Heart left ventricle (tissue), 13 donors: ENCODE measurements around the gene SEZ6L2.

ENCODE experiments used
- CTCF ChIP-seq, 12 donors: fragments of 200-600 bp; sonication (generic) in 4 of 12; IDR thresholded peaks; one replicate each; pipeline versions ENCODE4 v1.5.0 to v1.8.0; 2018 to 2022; ENCODE audit warnings: antibody characterized with exemption in 12 of 12, mild to moderate bottlenecking in 5 of 12
- POLR2A ChIP-seq, 2 donors: fragments of 450-650 bp; IDR thresholded peaks; one replicate each; pipeline ENCODE4 v1.6.1; 2017; ENCODE audit warnings: antibody characterized with exemption in 2 of 2, mild to moderate bottlenecking in 2 of 2, moderate library complexity in 2 of 2
- donor health status: ischemic (EF 13 %, LVEDD 7.1; RV severe dilation, severe dysfunction).
- donor health status: DM: no; HTN: yes; CAD: no.
- donor health status: DM: no; HTN: no; CAD: no.
- donor health status: ischemic (EF 25% LVEDD 6.9; RV normal size, moderate dysfunction).
- donor health status: ischemic (EF 25% LVEDD 5.7; RV mildly dilated, moderate dysfunction).
- donor health status: ischemic (EF 35%, LVEDD 5.7; RV mildly dilated, moderate dysfunction).
- donor health status: nonischemic (EF 11% LVEDD 7.7; RV severe dilation, severe dysfunction).
- donor health status: DM: yes; HTN: yes; CAD: no.
- donor health status: PGD.
- donor health status: ischemic (EF 29% LVEDD 5.4; RV normal size, mild dysfunction).
- donor health status: nonischemic (EF 23%, LVEDD 6.1; RV moderate dilation, normal function).

GRCh38 chr16:29863669-29863984 is 35.7 kb downstream of the SEZ6L2 start:
- TF ChIP-seq CTCF (IDR thresholded peaks at IDR 0.05) (no peak), POLR2A (IDR thresholded peaks at IDR 0.05) (no peak)
